SK-N-SH treated with all-trans-retinoic acid at 6 μM for 48 hours (cell line): ENCODE data around the gene RBM19.

Experiments
- ATAC-seq: fragments of 200-7000 bp; cut with Tn5 transposase; 3 replicates; pipeline ENCODE4 v1.9.1; 2020; ENCODE audit warnings: mild to moderate bottlenecking, moderate library complexity
- ARNTL ChIP-seq: fragments of 450-650 bp; formaldehyde crosslinking; IDR thresholded peaks from 2 replicates; pipeline ENCODE4 v1.5.0; 2020; ENCODE audit warnings: low read depth, mild to moderate bottlenecking, moderate library complexity, borderline replicate concordance
- BACH2 ChIP-seq: fragments of 250-450 bp; sonication (Bioruptor Pico); IDR thresholded peaks from 2 replicates; pipeline ENCODE4 v1.9.0; 2021; ENCODE audit warnings: mild to moderate bottlenecking, borderline replicate concordance
- CREB5 ChIP-seq: fragments of 250-450 bp; sonication (Bioruptor Pico); IDR thresholded peaks from 2 replicates; pipeline ENCODE4 v1.5.1; 2020; ENCODE audit warnings: low read depth, mild to moderate bottlenecking, moderate library complexity
- CSRNP3 ChIP-seq: fragments of 250-450 bp; sonication (Bioruptor Pico); IDR thresholded peaks from 2 replicates; pipeline ENCODE4 v1.5.1; 2021; ENCODE audit warnings: mild to moderate bottlenecking, moderate library complexity
- ESRRG ChIP-seq: fragments of 250-450 bp; sonication (Bioruptor Pico); IDR thresholded peaks from 2 replicates; pipeline ENCODE4 v1.6.1; 2021; ENCODE audit warnings: mild to moderate bottlenecking
- GLIS3 ChIP-seq: fragments of 250-450 bp; sonication (Bioruptor Pico); IDR thresholded peaks from 2 replicates; pipeline ENCODE4 v1.5.0; 2020; ENCODE audit warnings: mild to moderate bottlenecking, moderate library complexity
- ISL1 ChIP-seq: fragments of 250-450 bp; sonication (Bioruptor Pico); IDR thresholded peaks from 2 replicates; pipeline ENCODE4 v2.1.2; 2022; ENCODE audit warnings: mild to moderate bottlenecking, moderate library complexity
- OSR1 ChIP-seq: fragments of 250-450 bp; sonication (Bioruptor Pico); IDR thresholded peaks from 2 replicates; pipeline ENCODE4 v1.8.0; 2022; ENCODE audit warnings: moderate library complexity, mild to moderate bottlenecking, inconsistent platforms
- PATZ1 ChIP-seq: fragments of 250-450 bp; sonication (Bioruptor Pico); IDR thresholded peaks from 2 replicates; pipeline ENCODE4 v1.8.0; 2020; ENCODE audit warnings: mild to moderate bottlenecking, moderate library complexity, borderline replicate concordance
- POU6F1 ChIP-seq: fragments of 250-450 bp; sonication (Bioruptor Pico); IDR thresholded peaks from 2 replicates; pipeline ENCODE4 v1.8.0; 2021; ENCODE audit warnings: low read depth, mild to moderate bottlenecking, moderate library complexity, borderline replicate concordance
- PPARA ChIP-seq: fragments of 250-450 bp; sonication (Bioruptor Pico); IDR thresholded peaks from 2 replicates; pipeline ENCODE4 v1.5.0; 2020; ENCODE audit warnings: mild to moderate bottlenecking, borderline replicate concordance
- RARB ChIP-seq: fragments of 250-450 bp; sonication (Bioruptor Pico); IDR thresholded peaks from 2 replicates; pipeline ENCODE4 v1.8.0; 2021; ENCODE audit warnings: mild to moderate bottlenecking, moderate library complexity
- SNAI2 ChIP-seq: fragments of 250-450 bp; sonication (Bioruptor Pico); IDR thresholded peaks from 2 replicates; pipeline ENCODE4 v1.5.0; 2020; ENCODE audit warnings: mild to moderate bottlenecking, moderate library complexity
- TOX ChIP-seq: fragments of 250-450 bp; sonication (Bioruptor Pico); IDR thresholded peaks from 2 replicates; pipeline ENCODE4 v1.8.0; 2021; ENCODE audit warnings: mild to moderate bottlenecking, moderate library complexity, borderline replicate concordance
- TSHZ2 ChIP-seq: fragments of 250-450 bp; sonication (Bioruptor Pico); IDR thresholded peaks from 2 replicates; pipeline ENCODE4 v1.5.0; 2020; ENCODE audit warnings: mild to moderate bottlenecking, moderate library complexity
- ZC3H10 ChIP-seq: fragments of 250-450 bp; sonication (Bioruptor Pico); IDR thresholded peaks from 2 replicates; pipeline ENCODE4 v1.5.1; 2021; ENCODE audit warnings: mild to moderate bottlenecking, moderate library complexity
- ZFP3 ChIP-seq: fragments of 250-450 bp; sonication (Bioruptor Pico); IDR thresholded peaks from 2 replicates; pipeline ENCODE4 v1.5.0; 2020; ENCODE audit warnings: mild to moderate bottlenecking, moderate library complexity
- ZNF565 ChIP-seq: fragments of 450-650 bp; formaldehyde crosslinking; conservative IDR thresholded peaks from 2 replicates; pipeline ENCODE4 v1.5.0; 2020; ENCODE audit warnings: low read depth, mild to moderate bottlenecking, moderate library complexity
- ZNF70 ChIP-seq: fragments of 450-650 bp; formaldehyde crosslinking; IDR thresholded peaks from 2 replicates; pipeline ENCODE4 v1.5.0; 2020; ENCODE audit warnings: mild to moderate bottlenecking, moderate library complexity

Gene RBM19

GRCh38 chr12:113852695-113853490 is 113.2 kb downstream of the RBM19 start:
- no peak for ATAC-seq
- no peak for TF ChIP-seq CSRNP3 (CRISPR knock-in tag)
- no peak for TF ChIP-seq ZC3H10 (CRISPR knock-in tag)

- no peak for TF ChIP-seq ZNF565 (CRISPR knock-in tag)
- TF ChIP-seq TOX (CRISPR knock-in tag) = no peak
- no peak for TF ChIP-seq SNAI2 (CRISPR knock-in tag)
- no peak for TF ChIP-seq RARB (CRISPR knock-in tag)
- no peak for TF ChIP-seq ARNTL (CRISPR knock-in tag)
- no peak for TF ChIP-seq ZFP3 (CRISPR knock-in tag)
- TF ChIP-seq PPARA = no peak
- TF ChIP-seq ZC3H10 (CRISPR knock-in tag) = no peak
- ATAC-seq = no peak
Observed at GRCh38 chr12:113852264-113852663, 113.9 kb downstream of the RBM19 start.

GRCh38 chr12:113850309-113851056 is 115.6 kb downstream of the RBM19 start:
- no peak for TF ChIP-seq PATZ1 (CRISPR knock-in tag)
- TF ChIP-seq OSR1 (CRISPR knock-in tag) = no peak
- TF ChIP-seq RARB (CRISPR knock-in tag) = no peak
- TF ChIP-seq SNAI2 (CRISPR knock-in tag) = no peak
- TF ChIP-seq TSHZ2 (CRISPR knock-in tag) = no peak
- no peak for TF ChIP-seq GLIS3 (CRISPR knock-in tag)
- no peak for TF ChIP-seq CREB5
- no peak for TF ChIP-seq ZNF70 (CRISPR knock-in tag)
- no peak for TF ChIP-seq BACH2
- no peak for TF ChIP-seq ESRRG (CRISPR knock-in tag)
- no peak for TF ChIP-seq PPARA
- TF ChIP-seq ZNF565 (CRISPR knock-in tag) = no peak
- TF ChIP-seq TOX (CRISPR knock-in tag) = no peak
- TF ChIP-seq CSRNP3 (CRISPR knock-in tag) = no peak
- TF ChIP-seq ARNTL (CRISPR knock-in tag) = no peak
- TF ChIP-seq ZC3H10 (CRISPR knock-in tag) = no peak
- no peak for TF ChIP-seq ZFP3 (CRISPR knock-in tag)
- TF ChIP-seq ISL1 = no peak
- TF ChIP-seq POU6F1 = no peak
- ATAC-seq = no peak
